ENCODE data around the gene EIF4G3. TPM values are rescaled to one million over a fixed set of nuclear protein-coding genes. Genes with fewer than 3 reads are reported as not detected.

Gene EIF4G3
- polyA plus RNA-seq, 3 donors, result 5.1 to 34.2 (median 5.8) TPM

DNA sequence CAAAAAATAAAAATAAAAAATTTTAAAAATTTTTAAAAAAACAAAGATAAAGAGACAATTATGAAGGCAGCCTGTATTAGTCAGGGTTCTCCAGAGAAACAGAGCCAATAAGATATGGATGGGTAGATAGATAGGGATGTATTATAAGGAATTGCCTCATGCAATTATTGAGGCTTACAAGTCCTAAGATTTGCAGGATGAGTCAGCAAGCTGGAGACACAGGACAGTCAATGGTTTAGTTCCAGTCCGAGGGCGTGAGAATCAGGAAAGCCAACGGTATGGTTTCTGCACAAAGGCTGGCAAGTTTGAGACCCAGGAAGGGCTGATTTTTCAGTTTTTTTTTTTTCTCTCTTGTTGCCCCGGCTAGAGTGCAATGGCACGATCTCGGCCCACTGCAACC lies 24.1 kb upstream of the EIF4G3 start:
- DNase-seq, result no peak
- H4K20me1 ChIP-seq (ENCODE audit: insufficient read depth, low read length), result no peaks in the 10 kb centered on the region
- 89% methylated on average over 3 of the region's 6 CpGs for WGBS (ENCODE audit: insufficient coverage)
- Mint-ChIP-seq H3K4me1 (no peaks in the 10 kb centered on the region), H3K36me3 (no peaks in the 10 kb centered on the region), H3K9me3 (no peaks in the 10 kb centered on the region), H3K4me3 (no peak overlapping the region), H3K27me3 (ENCODE audit: low read depth in 3 of 3) (peaks cover 0 to 8% (median 8%) of the 10 kb centered on the region in 3 donors), H3K27ac (no peak overlapping the region)
- H3K4me3 ChIP-seq (replicated peaks in 1 of 3; ENCODE audit: low read depth in 2 of 3, low read length in 3 of 3), result no peak overlapping the region
- H3K36me3 ChIP-seq (replicated peaks in 1 of 2; ENCODE audit: control insufficient read depth in 1 of 2, insufficient read depth in 2 of 2, low read length in 2 of 2), result no peaks in the 10 kb centered on the region
- H2AFZ ChIP-seq (ENCODE audit: insufficient read depth, low read depth, low read length, poor library complexity, severe bottlenecking), result no peak overlapping the region
- no peak overlapping the region for H3K4me2 ChIP-seq (replicated peaks; ENCODE audit: extremely low read depth, low read length, poor library complexity, severe bottlenecking)
- H3K79me2 ChIP-seq (ENCODE audit: insufficient read depth, low read length), result no peaks in the 10 kb centered on the region
- TF ChIP-seq CTCF (IDR thresholded peaks at IDR 0.05), result no peak
- H3K9ac ChIP-seq (ENCODE audit: insufficient read depth, low read length, poor library complexity, severe bottlenecking), result no peak overlapping the region
- H3K9me3 ChIP-seq (replicated peaks in 1 of 2; ENCODE audit: control insufficient read depth in 1 of 2, insufficient read depth in 1 of 2, low read length in 2 of 2), result no peaks in the 10 kb centered on the region
- intact Hi-C loops (cut with micrococcal nuclease), result no loop called here
- no peaks in the 10 kb centered on the region for H3K4me1 ChIP-seq (ENCODE audit: control insufficient read depth in 1 of 2, insufficient read depth in 2 of 2, low read length in 2 of 2)
- H3K27me3 ChIP-seq (ENCODE audit: control insufficient read depth in 2 of 2, insufficient read depth in 2 of 2, low read length in 2 of 2), result no peaks in the 10 kb centered on the region
- H3K27ac ChIP-seq (ENCODE audit: low read depth in 1 of 2, low read length in 2 of 2), result no peak overlapping the region

DNA sequence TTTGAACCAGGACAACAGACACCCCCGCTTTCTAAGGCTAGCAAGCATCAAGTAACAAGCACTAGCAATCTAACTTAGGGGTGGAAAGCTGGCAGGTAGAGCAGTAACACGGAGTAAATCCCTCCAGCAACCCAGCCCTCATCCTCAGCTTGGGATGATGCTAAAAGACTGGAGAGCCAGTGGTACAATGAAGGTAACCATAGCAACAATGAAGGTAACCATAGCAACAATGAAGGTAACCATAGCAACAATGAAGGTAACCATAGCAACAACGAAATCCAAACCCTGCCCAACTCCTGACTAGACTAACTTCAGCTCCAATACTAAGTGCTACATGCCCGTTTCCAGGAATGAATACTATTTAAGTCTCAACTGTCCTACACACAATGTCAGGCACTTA lies 22.2 kb upstream of the EIF4G3 start:
- Mint-ChIP-seq H3K36me3 (no peaks in the 10 kb centered on the region), H3K27me3 (ENCODE audit: low read depth in 3 of 3) (peaks cover 0 to 8% (median 7%) of the 10 kb centered on the region in 3 donors), H3K4me3 (no peak overlapping the region), H3K27ac (no peak overlapping the region), H3K9me3 (peaks cover 0 to 1% (median 0%) of the 10 kb centered on the region in 7 donors), H3K4me1 (peaks cover 4% of the 10 kb centered on the region)
- WGBS (ENCODE audit: insufficient coverage), result 71% methylated on average over 1 of the region's 4 CpGs
- TF ChIP-seq CTCF (IDR thresholded peaks at IDR 0.05), result no peak
- no peaks in the 10 kb centered on the region for H3K79me2 ChIP-seq (ENCODE audit: insufficient read depth, low read length)
- no peaks in the 10 kb centered on the region for H3K9me3 ChIP-seq (replicated peaks in 1 of 2; ENCODE audit: control insufficient read depth in 1 of 2, insufficient read depth in 1 of 2, low read length in 2 of 2)
- H4K20me1 ChIP-seq (ENCODE audit: insufficient read depth, low read length), result no peaks in the 10 kb centered on the region
- H3K4me1 ChIP-seq (ENCODE audit: control insufficient read depth in 1 of 2, insufficient read depth in 2 of 2, low read length in 2 of 2), result no peaks in the 10 kb centered on the region
- H3K4me2 ChIP-seq (replicated peaks; ENCODE audit: extremely low read depth, low read length, poor library complexity, severe bottlenecking), result no peak overlapping the region
- H3K4me3 ChIP-seq (replicated peaks in 1 of 3; ENCODE audit: low read depth in 2 of 3, low read length in 3 of 3), result no peak overlapping the region
- no peak for DNase-seq
- no peak overlapping the region for H2AFZ ChIP-seq (ENCODE audit: insufficient read depth, low read depth, low read length, poor library complexity, severe bottlenecking)
- no peak overlapping the region for H3K9ac ChIP-seq (ENCODE audit: insufficient read depth, low read length, poor library complexity, severe bottlenecking)
- no peaks in the 10 kb centered on the region for H3K27me3 ChIP-seq (ENCODE audit: control insufficient read depth in 2 of 2, insufficient read depth in 2 of 2, low read length in 2 of 2)
- H3K27ac ChIP-seq (ENCODE audit: low read depth in 1 of 2, low read length in 2 of 2), result no peak overlapping the region
- intact Hi-C loops (cut with micrococcal nuclease), result loop anchor here (5.0 to 10.0 kb wide), 2 partner anchors 207 to 504 kb away; no protein-coding TSS in a partner anchor
- no peaks in the 10 kb centered on the region for H3K36me3 ChIP-seq (replicated peaks in 1 of 2; ENCODE audit: control insufficient read depth in 1 of 2, insufficient read depth in 2 of 2, low read length in 2 of 2)
